Neural progenitor cell (in vitro differentiated cells): ENCODE results near the gene TES. TPM values are rescaled to one million over a fixed set of nuclear protein-coding genes. Genes with fewer than 3 reads are reported as not detected.

ENCODE experiments used
- DNase-seq: peaks from one replicate; pipeline ENCODE4 v3.0.0-alpha.2; 2016; ENCODE audit warnings: low spot score
- H2AFZ ChIP-seq: fragments of 200-600 bp; sonication (generic); replicated peaks from 2 replicates; pipeline ENCODE4 v1.6.1; 2016; ENCODE audit warnings: antibody characterized with exemption
- H3F3A ChIP-seq: fragments of 200-600 bp; sonication (generic); 2 replicates; pipeline ENCODE4 v1.6.1; 2016; ENCODE audit warnings: antibody characterized with exemption, low read depth
- H3K27ac ChIP-seq: fragments of 200-600 bp; sonication (generic); 2 replicates; pipeline ENCODE4 v1.5.1; 2016; ENCODE audit warnings: mild to moderate bottlenecking
- H3K27me3 ChIP-seq: fragments of 200-600 bp; sonication (generic); 2 replicates; pipeline ENCODE4 v1.6.1; 2016; ENCODE audit warnings: mild to moderate bottlenecking, moderate library complexity
- H3K36me3 ChIP-seq: fragments of 200-600 bp; sonication (generic); 2 replicates; pipeline ENCODE4 v1.5.1; 2016
- H3K4me1 ChIP-seq: fragments of 200-600 bp; sonication (generic); 2 replicates; pipeline ENCODE4 v1.6.1; 2016; ENCODE audit warnings: mixed run types
- H3K4me2 ChIP-seq: fragments of 200-600 bp; sonication (generic); 2 replicates; pipeline ENCODE4 v1.6.1; 2016
- H3K4me3 ChIP-seq: fragments of 200-600 bp; sonication (generic); 2 replicates; pipeline ENCODE4 v1.5.1; 2016
- H3K79me2 ChIP-seq: fragments of 200-600 bp; sonication (generic); 2 replicates; pipeline ENCODE4 v1.6.1; 2016; ENCODE audit warnings: low read depth
- H3K9ac ChIP-seq: fragments of 200-600 bp; sonication (generic); 2 replicates; pipeline ENCODE4 v1.6.1; 2016
- H3K9me3 ChIP-seq: fragments of 200-600 bp; sonication (generic); 2 replicates; pipeline ENCODE4 v1.5.1; 2016; ENCODE audit warnings: low read depth
- H4K20me1 ChIP-seq: fragments of 200-600 bp; sonication (generic); 2 replicates; pipeline ENCODE4 v1.6.1; 2016; ENCODE audit warnings: low read depth
- H3K27ac Mint-ChIP-seq: 3 replicates; pipeline ENCODE4 v1.8.0; 2021; ENCODE audit warnings: mixed read lengths
- H3K27me3 Mint-ChIP-seq: 2 replicates; pipeline ENCODE4 v1.8.0; 2022; ENCODE audit warnings: low read depth, mild to moderate bottlenecking, inconsistent platforms, moderate library complexity, mixed read lengths; ENCODE audit not compliant: insufficient read depth
- H3K36me3 Mint-ChIP-seq: 3 replicates; pipeline ENCODE4 v1.8.0; 2021; ENCODE audit warnings: mixed read lengths
- H3K4me1 Mint-ChIP-seq: 3 replicates; pipeline ENCODE4 v1.8.0; 2021; ENCODE audit warnings: mixed read lengths
- H3K4me3 Mint-ChIP-seq: 3 replicates; pipeline ENCODE4 v1.8.0; 2021; ENCODE audit warnings: mild to moderate bottlenecking, moderate library complexity, mixed read lengths
- H3K9me3 Mint-ChIP-seq: 3 replicates; pipeline ENCODE4 v1.8.0; 2020; ENCODE audit warnings: mixed read lengths
- EZH2 ChIP-seq: fragments of 200-600 bp; sonication (generic); IDR thresholded peaks from 2 replicates; pipeline ENCODE4 v1.6.1; 2017; ENCODE audit warnings: antibody characterized with exemption, mild to moderate bottlenecking, moderate library complexity
- EZH2phosphoT487 ChIP-seq: fragments of 200-600 bp; sonication (generic); IDR thresholded peaks from 2 replicates; pipeline ENCODE4 v1.6.1; 2017; ENCODE audit warnings: antibody characterized with exemption
- total RNA-seq: library from RNA; depleted of rRNA; stranded (reverse); fragments of >200 nt; gene quantifications from 2 replicates; pipeline ENCODE4 v1.2.3, GENCODE V29; 2015; ENCODE audit warnings: low replicate concordance
- TF ChIP-seq, protein P1 (sequence below): fragments of 200-600 bp; sonication (generic); IDR thresholded peaks from 2 replicates; pipeline ENCODE4 v1.5.1; 2017; ENCODE audit warnings: antibody characterized with exemption, mild to moderate bottlenecking

Gene TES
- total RNA-seq, 1 donor from 2014 or later = 10.6 TPM

DNA sequence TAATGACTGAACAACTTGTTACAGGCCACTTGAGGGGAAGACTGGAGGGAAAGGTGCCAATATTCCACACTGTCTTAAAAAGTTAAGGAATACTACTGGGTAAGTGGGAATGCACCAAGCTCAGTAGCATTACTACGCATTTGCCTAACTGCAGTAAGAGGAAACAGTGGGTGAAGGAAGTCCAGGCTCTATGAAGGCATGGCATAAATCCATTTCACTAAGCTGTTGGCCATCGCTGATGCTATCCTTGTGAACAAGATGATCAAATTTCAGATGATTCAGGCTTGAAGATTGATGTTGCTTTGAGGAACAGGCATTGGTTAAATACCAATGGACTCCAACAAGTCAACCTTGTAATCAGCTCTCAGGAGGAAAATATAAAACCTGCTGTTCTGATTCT lies 44.2 kb upstream of the TES start:
- H3K36me3 Mint-ChIP-seq = no peaks in the 10 kb centered on the region
- Histone ChIP-seq H3K9me3 (no peaks in the 10 kb centered on the region), H3K79me2 (no peaks in the 10 kb centered on the region), H4K20me1 (no peaks in the 10 kb centered on the region), H3K36me3 (no peaks in the 10 kb centered on the region), H3K27ac (no peak overlapping the region), H3K27me3 (no peaks in the 10 kb centered on the region), H3F3A (no peaks in the 10 kb centered on the region), H3K4me3 (no peak overlapping the region), H2AFZ (no peak overlapping the region), H3K4me1 (peaks cover 8% of the 10 kb centered on the region), H3K9ac (no peak overlapping the region), H3K4me2 (no peak overlapping the region)
- no peak for DNase-seq
- H3K4me3 Mint-ChIP-seq = no peak overlapping the region
- TF ChIP-seq, protein P1, sequence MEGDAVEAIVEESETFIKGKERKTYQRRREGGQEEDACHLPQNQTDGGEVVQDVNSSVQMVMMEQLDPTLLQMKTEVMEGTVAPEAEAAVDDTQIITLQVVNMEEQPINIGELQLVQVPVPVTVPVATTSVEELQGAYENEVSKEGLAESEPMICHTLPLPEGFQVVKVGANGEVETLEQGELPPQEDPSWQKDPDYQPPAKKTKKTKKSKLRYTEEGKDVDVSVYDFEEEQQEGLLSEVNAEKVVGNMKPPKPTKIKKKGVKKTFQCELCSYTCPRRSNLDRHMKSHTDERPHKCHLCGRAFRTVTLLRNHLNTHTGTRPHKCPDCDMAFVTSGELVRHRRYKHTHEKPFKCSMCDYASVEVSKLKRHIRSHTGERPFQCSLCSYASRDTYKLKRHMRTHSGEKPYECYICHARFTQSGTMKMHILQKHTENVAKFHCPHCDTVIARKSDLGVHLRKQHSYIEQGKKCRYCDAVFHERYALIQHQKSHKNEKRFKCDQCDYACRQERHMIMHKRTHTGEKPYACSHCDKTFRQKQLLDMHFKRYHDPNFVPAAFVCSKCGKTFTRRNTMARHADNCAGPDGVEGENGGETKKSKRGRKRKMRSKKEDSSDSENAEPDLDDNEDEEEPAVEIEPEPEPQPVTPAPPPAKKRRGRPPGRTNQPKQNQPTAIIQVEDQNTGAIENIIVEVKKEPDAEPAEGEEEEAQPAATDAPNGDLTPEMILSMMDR = no peak
- TF ChIP-seq EZH2phosphoT487 = no peak
- no peak for TF ChIP-seq EZH2
- peaks cover 18% of the 10 kb centered on the region for H3K4me1 Mint-ChIP-seq
- peaks cover 3% of the 10 kb centered on the region for H3K27me3 Mint-ChIP-seq
- peaks cover 2% of the 10 kb centered on the region for H3K9me3 Mint-ChIP-seq
- no peak overlapping the region for H3K27ac Mint-ChIP-seq

DNA sequence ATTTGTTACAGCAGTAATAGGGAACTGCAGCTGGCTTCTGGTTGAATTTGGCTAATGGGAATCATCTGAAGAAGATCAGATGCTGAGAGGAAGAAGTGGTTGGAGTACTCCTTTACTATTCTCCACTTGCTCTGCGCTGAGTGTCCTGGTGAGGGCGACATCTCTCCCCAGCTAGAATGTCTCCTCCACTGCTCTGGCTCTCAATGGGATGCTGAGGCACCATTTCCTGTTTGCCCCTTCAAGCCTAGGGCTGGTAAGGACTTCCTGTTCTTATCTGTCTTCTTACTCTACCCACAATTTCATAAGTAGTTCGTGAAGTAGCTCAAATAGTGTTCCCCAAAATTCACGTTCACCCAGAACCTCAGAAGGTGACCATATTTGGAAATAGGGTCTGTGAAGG lies 43.2 kb upstream of the TES start:
- H3K9me3 Mint-ChIP-seq = peaks cover 2% of the 10 kb centered on the region
- H3K27ac Mint-ChIP-seq = no peak overlapping the region
- Histone ChIP-seq H3K27ac (no peak overlapping the region), H3K36me3 (no peaks in the 10 kb centered on the region), H3K4me2 (no peak overlapping the region), H4K20me1 (no peaks in the 10 kb centered on the region), H3K4me3 (no peak overlapping the region), H2AFZ (no peak overlapping the region), H3K9ac (no peak overlapping the region), H3F3A (no peaks in the 10 kb centered on the region), H3K9me3 (no peaks in the 10 kb centered on the region), H3K27me3 (no peaks in the 10 kb centered on the region), H3K4me1 (no peaks in the 10 kb centered on the region), H3K79me2 (no peaks in the 10 kb centered on the region)
- no peak overlapping the region for H3K4me3 Mint-ChIP-seq
- no peaks in the 10 kb centered on the region for H3K36me3 Mint-ChIP-seq
- peaks cover 3% of the 10 kb centered on the region for H3K27me3 Mint-ChIP-seq
- TF ChIP-seq EZH2phosphoT487 (no peak), EZH2 (no peak)
- TF ChIP-seq, protein P1 = no peak
- H3K4me1 Mint-ChIP-seq = peaks cover 12% of the 10 kb centered on the region
- DNase-seq = no peak

DNA sequence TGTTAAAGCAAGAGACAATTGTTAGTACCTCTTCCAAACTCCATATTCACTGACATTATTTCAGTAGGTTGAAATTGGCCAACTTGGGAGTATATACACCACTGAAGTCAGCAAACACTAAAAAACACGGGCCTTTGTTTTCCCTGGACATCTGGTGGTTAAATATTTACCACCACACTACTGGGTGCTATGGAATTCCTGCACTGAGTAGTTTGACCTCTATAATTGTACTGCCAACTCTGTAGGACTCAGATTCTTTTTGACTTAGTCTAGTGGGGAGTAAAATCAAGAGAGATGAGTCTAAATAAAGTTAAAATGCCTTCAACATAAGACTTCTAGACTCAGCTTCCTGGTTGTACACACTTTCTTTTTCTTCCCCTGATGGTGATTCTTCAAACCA lies 41.3 kb upstream of the TES start:
- H3K4me2 ChIP-seq = no peak overlapping the region
- DNase-seq = no peak
- peaks cover 7% of the 10 kb centered on the region for H3K4me1 Mint-ChIP-seq
- no peak overlapping the region for H3K4me3 ChIP-seq
- H3K36me3 Mint-ChIP-seq = no peaks in the 10 kb centered on the region
- no peak overlapping the region for H3K27ac ChIP-seq
- H3K4me1 ChIP-seq = peaks cover 8% of the 10 kb centered on the region
- peaks cover 1% of the 10 kb centered on the region for H3K27me3 Mint-ChIP-seq
- H3K9me3 Mint-ChIP-seq = peaks cover 2% of the 10 kb centered on the region
- H3F3A ChIP-seq = no peaks in the 10 kb centered on the region
- no peaks in the 10 kb centered on the region for H3K27me3 ChIP-seq
- H3K9me3 ChIP-seq = no peaks in the 10 kb centered on the region
- no peak overlapping the region for H2AFZ ChIP-seq
- TF ChIP-seq EZH2 (no peak), EZH2phosphoT487 (no peak)
- TF ChIP-seq, protein P1 = no peak
- no peaks in the 10 kb centered on the region for H4K20me1 ChIP-seq
- H3K79me2 ChIP-seq = no peaks in the 10 kb centered on the region
- H3K4me3 Mint-ChIP-seq = no peak overlapping the region
- H3K27ac Mint-ChIP-seq = no peak overlapping the region
- no peaks in the 10 kb centered on the region for H3K36me3 ChIP-seq
- H3K9ac ChIP-seq = no peak overlapping the region
